ENCODE measurements around the gene MMP25.
"Not testable (repeated sequence)": the region's sequence is repeated elsewhere in the genome, so short reads cannot be mapped to it uniquely, and the experiment has no call there.

Gene MMP25

DNA sequence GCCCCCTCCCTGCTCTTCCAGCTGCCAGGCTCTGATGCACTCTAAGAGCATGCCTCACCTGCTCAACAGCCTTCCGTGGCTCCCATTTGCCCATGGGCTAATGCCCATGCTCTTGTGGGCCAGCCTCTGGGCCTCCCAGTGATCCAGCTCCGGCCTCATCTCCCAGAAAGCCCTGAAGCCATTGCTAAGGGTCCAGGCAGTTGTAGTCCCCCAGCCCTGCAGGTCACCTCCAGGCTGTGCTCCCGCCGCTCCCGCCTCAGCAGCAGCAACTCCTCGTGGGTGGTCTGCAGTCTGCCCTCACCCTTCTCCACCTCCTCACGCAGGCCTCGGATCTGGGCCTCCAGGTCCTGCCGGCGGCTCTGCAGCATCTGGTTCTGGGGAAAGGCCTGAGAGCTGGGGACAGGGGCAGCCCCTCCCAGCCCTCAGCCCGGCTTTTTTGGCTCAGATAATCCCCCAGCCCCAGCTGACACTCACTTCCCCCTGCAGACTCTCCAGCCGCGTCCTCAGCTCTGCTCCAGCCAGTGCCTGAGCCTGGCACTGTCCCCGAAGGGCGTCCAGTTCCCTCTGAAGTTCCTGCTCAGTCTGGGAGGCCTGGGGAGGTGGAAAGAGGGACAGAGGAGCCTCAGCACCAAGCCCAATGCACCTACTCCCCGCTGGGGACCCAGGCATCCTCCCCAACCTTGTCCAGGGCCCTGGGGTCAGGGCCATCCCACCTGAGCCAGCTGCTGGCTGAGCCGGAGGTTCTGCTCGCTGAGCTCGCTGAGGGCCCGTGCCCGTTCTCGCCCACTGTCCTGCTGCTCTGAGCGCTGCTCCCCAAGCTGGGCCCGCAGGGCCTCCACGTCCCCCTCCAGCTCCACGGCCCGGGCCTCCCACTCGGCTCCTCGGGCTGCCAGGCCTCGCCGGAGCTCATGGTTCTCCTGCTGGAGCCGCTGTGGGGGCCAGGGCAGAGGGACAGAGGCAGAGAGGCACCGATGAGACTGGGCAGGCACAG is 15.8 kb upstream of the MMP25 start:
- no peak for DNase-seq (ENCODE audit: low spot score)

DNA sequence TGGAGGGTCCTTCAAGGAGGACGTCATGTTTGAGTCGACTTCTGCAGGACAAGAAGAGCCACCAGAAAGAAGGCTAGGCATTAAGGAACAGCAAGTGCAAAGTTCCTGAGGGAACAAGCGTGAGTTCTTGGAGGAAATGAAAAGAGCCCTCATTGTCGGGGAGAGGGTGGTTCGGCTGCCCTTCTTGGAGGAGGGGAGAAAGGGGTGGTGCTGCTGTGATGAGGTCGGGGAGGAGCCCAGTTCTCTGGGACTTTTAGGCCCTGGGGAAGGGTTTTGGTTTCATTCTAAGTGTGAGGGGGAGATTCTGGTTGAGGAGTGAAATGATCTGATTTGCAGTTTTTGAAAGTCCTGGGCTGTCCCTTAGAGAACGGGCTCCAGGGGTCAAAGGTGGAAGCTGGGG is 13.7 kb upstream of the MMP25 start:
- no peak for DNase-seq (ENCODE audit: low spot score)

GRCh38 chr16:3035289-3035971 is 10.9 kb upstream of the MMP25 start:
- no peak for DNase-seq (ENCODE audit: low spot score)

DNA sequence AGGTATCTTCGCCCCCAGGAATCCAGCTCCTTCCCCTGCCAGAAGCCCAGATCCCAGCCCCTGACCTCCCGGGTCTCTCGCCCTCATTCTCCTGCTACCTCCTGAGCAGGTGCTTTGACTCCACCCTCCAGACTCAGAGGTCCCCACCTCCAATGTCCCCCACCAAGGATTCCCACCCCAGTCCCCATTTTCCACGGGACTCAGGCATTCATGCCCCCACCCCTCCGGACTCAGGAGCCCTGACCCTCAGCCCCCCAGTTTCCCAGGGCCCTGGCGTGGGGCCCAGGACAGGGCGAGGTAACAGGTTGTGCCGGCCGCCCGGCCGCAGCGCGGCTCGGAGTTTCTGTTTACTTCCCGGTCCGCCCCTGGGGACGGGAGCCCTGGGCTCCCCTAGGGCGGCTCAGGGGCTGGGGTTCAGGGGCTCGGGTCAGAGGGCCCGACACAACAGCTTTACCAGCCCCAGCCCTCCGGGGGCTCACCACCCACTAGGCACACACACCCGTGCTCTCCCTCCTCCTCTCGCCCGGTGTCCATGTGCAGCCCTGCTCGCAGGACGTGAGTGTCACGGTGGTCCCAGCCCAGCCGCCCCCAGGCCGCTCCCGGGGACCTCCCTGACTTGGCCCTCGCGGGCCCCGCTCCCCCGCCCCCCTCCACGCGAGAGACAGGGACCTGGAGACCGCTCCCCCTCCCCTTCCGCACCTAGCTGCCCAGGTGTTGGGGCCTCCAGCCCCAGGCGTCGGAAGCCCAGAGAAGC is 10.2 kb upstream of the MMP25 start:
- no peak for DNase-seq (ENCODE audit: low spot score)

DNA sequence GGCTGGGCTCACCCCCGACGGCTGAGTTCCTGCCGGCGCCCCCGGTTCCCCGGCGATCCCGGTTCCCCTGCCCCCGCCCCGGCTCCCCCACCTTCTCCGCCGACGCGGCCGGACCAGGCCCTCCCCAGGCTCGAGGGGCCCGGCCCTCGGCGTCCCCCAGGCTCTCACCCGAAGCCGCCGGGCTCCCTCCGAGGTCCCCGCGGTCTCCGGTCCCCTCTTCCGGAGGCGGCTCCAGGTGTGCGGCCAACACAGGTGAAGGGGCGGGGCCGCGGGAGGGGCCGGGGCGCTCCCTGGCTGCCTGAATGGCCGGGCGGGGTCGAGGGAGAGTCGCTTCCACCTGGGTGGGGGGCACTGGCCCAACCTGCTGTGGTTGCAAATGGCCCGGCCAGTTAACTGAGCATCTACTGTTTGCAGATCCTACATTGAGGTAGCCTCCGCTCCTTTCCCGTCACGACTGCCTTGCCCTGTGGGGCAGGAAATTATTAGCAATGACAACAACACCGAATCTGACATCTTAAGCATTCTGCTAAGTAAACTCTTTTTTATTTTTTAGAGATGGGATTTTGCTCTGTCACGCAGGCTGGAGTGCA is 9.5 kb upstream of the MMP25 start, which contains the start of gene BICDL2:
TSS of gene BICDL2 (minus strand) at position 219 of the 590 bp plus-strand sequence. CDS start 1,448 bp downstream, outside the sequence.
- DNase-seq (ENCODE audit: low spot score): no peak

DNA sequence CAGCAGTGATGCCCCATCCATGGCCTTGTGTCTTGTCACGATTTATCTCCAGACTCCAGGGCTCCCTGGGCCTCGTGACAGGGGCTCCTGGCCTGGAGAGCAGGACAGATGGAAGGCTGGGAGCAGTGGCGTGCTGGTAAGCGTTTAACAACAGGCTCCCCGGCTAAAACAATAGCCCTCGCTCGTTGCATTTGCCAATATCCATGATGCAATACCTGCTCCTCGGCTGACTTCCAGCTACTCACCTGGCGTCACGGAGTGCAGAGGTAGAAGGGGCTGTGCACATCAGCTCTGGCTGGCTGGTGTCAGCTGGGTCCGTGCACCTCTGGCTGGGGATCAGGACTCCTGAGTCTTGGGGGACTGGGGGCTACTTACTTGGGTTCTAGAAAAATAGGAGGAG is 8.1 kb upstream of the MMP25 start:
- no peak for DNase-seq (ENCODE audit: low spot score)

DNA sequence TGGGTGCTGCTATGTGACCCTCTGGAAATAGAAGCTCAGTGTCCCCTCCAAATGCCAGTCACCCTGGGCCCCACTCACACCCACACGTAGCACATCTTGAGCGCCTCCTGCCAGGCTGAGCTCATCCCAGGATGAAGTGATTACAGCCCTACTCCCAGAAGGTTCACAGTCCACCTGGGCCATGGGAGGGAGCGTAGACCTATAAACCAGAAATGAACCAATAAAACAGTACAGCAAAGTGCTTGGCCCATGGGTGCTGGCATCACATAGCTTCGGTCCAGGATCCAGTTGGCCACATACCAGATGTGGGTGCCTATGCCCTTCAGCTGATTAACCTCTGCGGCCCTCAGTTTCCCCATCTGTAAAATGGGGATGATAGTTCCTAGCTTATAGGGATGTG is 7.5 kb upstream of the MMP25 start:
- DNase-seq (ENCODE audit: low spot score): no peak

DNA sequence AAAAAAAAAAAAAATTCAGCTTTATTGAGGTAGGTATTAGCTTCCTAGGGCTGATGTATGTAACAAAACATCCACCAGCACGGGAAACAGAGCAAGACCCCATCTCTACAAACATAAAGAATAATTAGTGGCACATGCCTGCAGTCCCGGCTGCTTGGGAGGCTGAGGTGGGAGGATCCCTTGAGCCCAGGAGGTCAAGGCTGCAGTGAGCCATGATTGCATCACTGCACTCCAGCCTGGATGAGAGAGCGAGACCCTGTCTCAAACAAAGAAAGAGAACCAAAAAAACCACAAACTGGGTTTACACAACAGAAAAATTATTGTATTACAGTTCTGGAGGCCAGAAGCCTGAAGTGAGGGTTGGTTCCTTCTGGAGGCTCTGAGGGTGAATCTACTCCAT is 4.0 kb upstream of the MMP25 start:
- DNase-seq (ENCODE audit: low spot score): no peak

GRCh38 chr16:3044708-3045107 is 1.7 kb upstream of the MMP25 start:
- no peak for DNase-seq (ENCODE audit: low spot score)

- no peak for DNase-seq (ENCODE audit: low spot score)
These were observed 453 bp downstream of the MMP25 start for GRCh38 chr16:3046641-3047386.

DNA sequence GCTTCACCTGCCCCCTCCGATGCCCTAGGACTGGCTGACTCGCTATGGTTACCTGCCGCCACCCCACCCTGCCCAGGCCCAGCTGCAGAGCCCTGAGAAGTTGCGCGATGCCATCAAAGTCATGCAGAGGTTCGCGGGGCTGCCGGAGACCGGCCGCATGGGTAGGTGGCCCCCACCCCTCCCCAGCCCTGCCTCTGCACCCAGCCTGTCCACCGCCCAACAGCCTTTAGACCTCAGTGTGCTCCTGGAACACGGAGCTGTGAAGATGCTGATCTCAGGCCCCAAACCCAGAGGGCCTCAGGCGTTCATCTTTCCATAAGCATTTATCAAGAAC is 993 bp downstream of the MMP25 start:
- no peak for DNase-seq (ENCODE audit: low spot score)

GRCh38 chr16:3049921-3050481 is 3.6 kb downstream of the MMP25 start:
- DNase-seq (ENCODE audit: low spot score): no peak

- no peak for DNase-seq (ENCODE audit: low spot score)
These were observed 4.1 kb downstream of the MMP25 start for GRCh38 chr16:3050487-3050886.

DNA sequence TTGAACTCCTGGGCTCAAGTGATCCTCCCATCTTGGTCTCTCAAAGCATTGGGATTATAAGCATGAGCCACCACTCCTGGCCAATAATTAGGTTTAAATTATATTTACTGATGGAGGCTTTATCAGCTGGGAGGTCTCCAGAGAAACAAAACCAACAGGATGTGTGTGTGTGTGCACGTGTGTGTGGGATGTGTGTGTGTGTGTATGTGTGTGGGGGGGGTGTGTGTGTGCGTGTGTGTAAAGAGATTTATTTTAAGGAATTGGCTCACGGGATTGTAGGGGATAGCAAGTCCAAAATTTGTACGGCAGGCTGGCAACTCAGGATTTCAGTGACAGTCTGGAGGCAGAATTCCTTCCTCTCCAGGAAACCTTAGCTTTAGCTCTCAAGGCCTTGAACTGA is 4.6 kb downstream of the MMP25 start:
- DNase-seq (ENCODE audit: low spot score): no peak

DNA sequence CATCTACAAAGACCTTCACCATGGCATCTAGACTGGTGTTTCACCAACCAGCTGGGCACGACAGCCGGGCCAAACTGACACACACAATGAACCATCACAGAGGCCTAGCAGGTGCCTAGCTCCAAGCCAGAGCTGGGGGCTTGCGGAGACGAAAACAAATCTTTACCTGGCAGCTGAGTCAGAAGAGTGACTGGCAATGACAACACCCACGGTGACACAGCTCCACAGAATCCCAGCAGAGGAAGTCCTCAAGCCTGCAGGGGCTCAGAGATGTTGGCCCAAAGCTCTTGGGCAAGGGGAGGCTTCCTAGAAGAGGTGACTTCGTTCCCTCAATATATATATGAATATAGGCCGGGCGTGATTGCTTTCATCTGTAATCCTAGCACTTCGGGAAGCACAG is 5.1 kb downstream of the MMP25 start:
- DNase-seq (ENCODE audit: low spot score): no peak

DNA sequence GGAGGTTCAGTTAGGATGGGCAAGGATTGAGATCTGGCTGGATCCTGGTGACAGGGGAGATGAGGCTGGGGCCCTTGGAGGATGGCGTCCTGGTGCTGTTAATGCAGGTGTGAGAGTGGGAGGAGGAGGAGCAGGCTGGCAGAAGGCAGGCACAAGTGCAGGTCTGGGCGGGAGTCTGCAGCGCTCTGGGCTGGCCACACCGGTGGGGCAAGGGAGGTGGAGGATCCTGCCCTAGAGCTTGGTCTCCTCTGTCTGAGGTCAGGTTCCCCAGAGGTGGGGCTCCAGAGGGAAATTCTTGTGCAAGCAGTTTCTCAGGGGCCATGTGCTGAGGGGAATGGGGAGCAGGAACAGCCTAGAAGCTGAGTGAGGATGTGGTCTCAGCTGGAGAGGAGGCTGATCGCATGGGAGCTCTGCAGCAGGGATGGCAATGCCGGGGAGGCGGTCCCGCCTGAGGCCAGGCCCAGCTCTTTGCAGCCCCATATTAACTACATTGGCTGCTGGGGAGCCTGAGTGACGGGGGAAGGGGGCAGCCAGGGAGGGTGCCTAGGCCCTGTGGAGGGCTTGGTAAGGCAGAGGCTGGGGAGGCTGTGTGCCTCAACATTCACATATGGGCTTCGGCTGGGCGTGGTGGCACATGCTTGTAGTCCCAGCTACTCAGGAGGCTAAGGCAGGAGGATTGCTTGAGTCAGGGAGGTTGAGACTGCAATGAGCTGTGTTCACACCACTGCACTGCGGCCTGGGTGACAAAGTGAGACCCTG is 6.4 kb downstream of the MMP25 start:
- not testable (repeated sequence) for DNase-seq (ENCODE audit: low spot score)

GRCh38 chr16:3053330-3053710 is 7.0 kb downstream of the MMP25 start:
- not testable (repeated sequence) for DNase-seq (ENCODE audit: low spot score)

GRCh38 chr16:3054965-3055733 is 8.8 kb downstream of the MMP25 start:
- DNase-seq (ENCODE audit: low spot score): no peak

GRCh38 chr16:3055734-3056115 is 9.4 kb downstream of the MMP25 start:
- not testable (repeated sequence) for DNase-seq (ENCODE audit: low spot score)

All from CD4-positive, alpha-beta T cell treated with Interleukin-2 at 100 ng/mL for 4 hours (primary cell).